Measurements from ENCODE around the gene PNKP. TPM values are rescaled to one million over a fixed set of nuclear protein-coding genes. Genes with fewer than 3 reads are reported as not detected.

Gene PNKP
- total and polyA plus RNA-seq, 9 of the 15 experiments (the other 6 are each of a cell fraction or from before 2014, with no cell fraction given) = 2.8 to 85.4 (median 25.3) TPM

DNA sequence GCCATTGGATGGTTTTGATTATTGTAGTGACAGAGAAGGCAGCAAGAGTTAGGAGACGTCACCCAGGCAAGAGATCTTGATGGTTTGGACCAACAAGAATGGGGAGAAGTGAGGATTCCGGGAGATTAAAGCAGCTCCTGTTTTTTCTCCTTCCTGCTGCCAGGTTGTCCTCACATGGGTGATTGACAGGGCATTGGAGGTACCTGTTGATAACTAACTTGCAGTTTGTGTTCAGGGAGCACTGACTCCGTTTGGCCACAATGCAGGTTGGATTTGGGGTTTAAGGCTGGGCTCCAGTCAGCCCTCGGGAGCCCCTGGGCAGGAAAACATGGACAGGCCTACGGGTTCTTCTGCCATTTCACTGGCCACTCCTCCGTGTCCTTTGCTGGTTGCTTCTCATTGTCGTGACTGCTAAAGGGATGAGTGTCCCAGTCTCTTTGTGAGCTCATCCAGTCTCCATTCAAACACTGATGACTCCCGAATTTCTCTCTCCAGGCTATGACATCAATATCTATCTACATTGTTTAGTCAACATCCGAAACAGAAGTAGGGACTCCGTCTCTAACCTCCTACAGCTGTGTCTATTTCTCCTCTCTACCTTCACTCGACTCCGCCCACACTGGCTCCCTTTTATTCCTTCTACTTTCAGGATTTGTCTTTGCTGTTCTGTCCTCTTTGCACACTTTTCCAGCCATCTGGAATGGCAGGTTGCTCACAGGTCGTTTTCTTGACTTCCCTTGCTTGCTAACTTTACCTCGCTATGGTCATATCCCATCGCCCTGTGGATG lies 17.7 kb downstream of the PNKP start:
- Histone ChIP-seq H3K9me1 (ENCODE audit: control insufficient read depth, insufficient read depth, low read length) (peaks cover 11% of the 10 kb centered on the region), H4K20me1 (replicated peaks; ENCODE audit: control insufficient read depth, insufficient read depth, low read length) (peaks cover 11% of the 10 kb centered on the region), H3K9me3 (replicated peaks; ENCODE audit: control insufficient read depth, insufficient read depth, low read depth, low read length) (0 out of 2 replicates have a peak, but pooled peaks cover 6% of the 10 kb centered on the region), H2AFZ (ENCODE audit: low read depth, low read length) (peak overlapping the region; percentile 97), H3K4me1 (replicated peaks in 1 of 2; ENCODE audit: control insufficient read depth in 2 of 2, insufficient read depth in 2 of 2, low read length in 2 of 2) (peaks cover 39 to 54% of the 10 kb centered on the region in 2 experiments), H3K79me2 (ENCODE audit: control insufficient read depth, insufficient read depth, low read length) (peaks cover 51% of the 10 kb centered on the region), H3K27me3 (ENCODE audit: control insufficient read depth in 2 of 2, insufficient read depth in 2 of 2, low read length in 2 of 2) (no peaks in the 10 kb centered on the region), H3K9ac (ENCODE audit: insufficient read depth in 1 of 2, low read depth in 2 of 2, low read length in 2 of 2) (peak overlapping the region; percentile 97 to 99), H3K4me3 (peak overlapping the region; percentile 87), H3K36me3 (ENCODE audit: control insufficient read depth, insufficient read depth, low read length) (peaks cover 23% of the 10 kb centered on the region), H3K27ac (ENCODE audit: extremely low read depth, low read depth, low read length) (peak overlapping the region; percentile 100), H3K4me2 (ENCODE audit: insufficient read depth, low read length) (peak overlapping the region; percentile 92)
- intact Hi-C loops (cut with micrococcal nuclease) (no loop called here), in situ Hi-C loops (cut with MboI) (no loop called here)
- FAIRE-seq = no peak
- whole genome bisulfite sequencing (ENCODE audit: insufficient coverage, low coverage, missing lambda C conversion rate) = 28% methylated on average over 15 of the region's 15 CpGs
- ChIA-PET POLR2A (interaction anchor here (0.6 to 2.0 kb wide), 17 partner anchors 9 to 174 kb away, joined by 3 to 18 read pairs (median 6); partner anchors contain the start of genes FUZ and PRMT1), CTCF (ENCODE audit: low intra/inter-chr PET ratio) (interaction anchor here (0.6 kb wide), 1 partner anchor 165 kb away, joined by 3 read pairs; no protein-coding TSS in a partner anchor)
- peak in 1 of 4 experiments; percentile 64 for DNase-seq (ENCODE audit: extremely low read depth in 1 of 4, low spot score in 3 of 4)
- peak; percentile 6 for ATAC-seq
- no TSS peak for BruUV-seq (replicated peaks)
- TF ChIP-seq GABPB1 (CRISPR knock-in tag; IDR thresholded peaks at IDR 0.05) = no peak
- TF ChIP-seq CSDE1 (IDR thresholded peaks at IDR 0.05) = 0 out of 4 replicates have a peak, but pooled peaks of 1 of the 2 experiments have one; percentile 43
- peak; percentile 16; the same call in 1 of the 2 replicates for TF ChIP-seq NFIC (IDR thresholded peaks at IDR 0.05)
- no peak for TF ChIP-seq ZNF184 (CRISPR knock-in tag; IDR thresholded peaks at IDR 0.05)
- no peak for TF ChIP-seq SRSF3 (IDR thresholded peaks at IDR 0.05; ENCODE audit: insufficient read depth, low read length)
- TF ChIP-seq SNIP1 (IDR thresholded peaks at IDR 0.05; ENCODE audit: low read depth) = no peak
- no peak for TF ChIP-seq ZNF436 (CRISPR knock-in tag; IDR thresholded peaks at IDR 0.05)
- 0 out of 2 replicates have a peak, but pooled peaks have one; percentile 8 for TF ChIP-seq CREM (IDR thresholded peaks at IDR 0.05; ENCODE audit: low read depth)
- 0 out of 2 replicates have a peak, but pooled peaks have one; percentile 16 for TF ChIP-seq ELF4 (CRISPR knock-in tag; IDR thresholded peaks at IDR 0.05)
- 0 out of 2 replicates have a peak, but pooled peaks have one; percentile 11 for TF ChIP-seq TCF3 (CRISPR knock-in tag; IDR thresholded peaks at IDR 0.05)
- TF ChIP-seq MTA2 (IDR thresholded peaks at IDR 0.05; ENCODE audit: low read depth) = 0 out of 2 replicates have a peak, but pooled peaks have one; percentile 9
- TF ChIP-seq PTRF (tag; IDR thresholded peaks at IDR 0.05) = no peak
- TF ChIP-seq PREB (CRISPR knock-in tag; IDR thresholded peaks at IDR 0.05) = 0 out of 2 replicates have a peak, but pooled peaks have one; percentile 37
- no peak for TF ChIP-seq SP2 (IDR thresholded peaks at IDR 0.05; ENCODE audit: extremely low read depth, low read depth, low read length, poor library complexity, severe bottlenecking)
- TF ChIP-seq THRB (CRISPR knock-in tag; conservative IDR thresholded peaks at IDR 0.05) = 0 out of 2 replicates have a peak, but pooled peaks have one; percentile 26
- TF ChIP-seq ZNF124 (CRISPR knock-in tag; IDR thresholded peaks at IDR 0.05) = no peak
- 0 out of 2 replicates have a peak, but pooled peaks have one; percentile 18 for TF ChIP-seq EGR1 (conservative IDR thresholded peaks at IDR 0.05)
- TF ChIP-seq NR1H2 (CRISPR knock-in tag; IDR thresholded peaks at IDR 0.05) = no peak
- peak; percentile 58; the same call in 1 of the 2 replicates for TF ChIP-seq KAT7 (CRISPR knock-in tag; IDR thresholded peaks at IDR 0.05; ENCODE audit: borderline replicate concordance)
- TF ChIP-seq THRAP3 (IDR thresholded peaks at IDR 0.05; ENCODE audit: borderline replicate concordance) = peak; percentile 69; the same call in 1 of the 2 replicates
